Esophagus squamous epithelium (tissue), 4 donors: ENCODE results near the gene GANC.

ENCODE experiments used
- CTCF ChIP-seq, 6 experiments: fragments of 450-650 bp in 4 of 6; fragments of 200-600 bp in 2 of 6; sonication (generic) in 2 of 6; IDR thresholded peaks; one replicate each; pipeline ENCODE4 v1.5.1; 2016 to 2019; ENCODE audit warnings: antibody characterized with exemption in 6 of 6, mild to moderate bottlenecking in 4 of 6, moderate library complexity in 4 of 6
- POLR2A ChIP-seq, 4 donors: fragments of 450-650 bp; IDR thresholded peaks; one replicate each; pipeline ENCODE4 v1.6.1; 2017; ENCODE audit warnings: antibody characterized with exemption in 4 of 4, mild to moderate bottlenecking in 4 of 4, moderate library complexity in 3 of 4

- TF ChIP-seq CTCF (IDR thresholded peaks at IDR 0.05): no peak
- TF ChIP-seq POLR2A (IDR thresholded peaks at IDR 0.05): no peak
These were observed 2.5 kb upstream of the GANC start for GRCh38 chr15:42270551-42270950.
